ENCODE results near the gene ADGRG7. TPM values are rescaled to one million over a fixed set of nuclear protein-coding genes. Genes with fewer than 3 reads are reported as not detected.
"Not testable (repeated sequence)": the region's sequence is repeated elsewhere in the genome, so short reads cannot be mapped to it uniquely, and the experiment has no call there.

Gene ADGRG7
- total RNA-seq, 1 donor from 2014 or later: not detected

- H3K4me3 Mint-ChIP-seq: no peak overlapping the region
- H3K4me1 Mint-ChIP-seq (ENCODE audit: low read depth): no peaks in the 10 kb centered on the region
- H3K9me3 Mint-ChIP-seq: no peaks in the 10 kb centered on the region
- DNase-seq (ENCODE audit: low spot score): no peak
- H3K27ac Mint-ChIP-seq: no peak overlapping the region
- intact Hi-C loops (cut with micrococcal nuclease): no loop called here
- H3K36me3 Mint-ChIP-seq (ENCODE audit: low read depth): no peaks in the 10 kb centered on the region
- peaks cover 8% of the 10 kb centered on the region for H3K27me3 Mint-ChIP-seq (ENCODE audit: insufficient read depth)
Measured at GRCh38 chr3:100581650-100582049, 27.8 kb upstream of the ADGRG7 start.

GRCh38 chr3:100582157-100582556 lies 27.2 kb upstream of the ADGRG7 start:
- H3K4me3 Mint-ChIP-seq; H3K4me1 Mint-ChIP-seq (ENCODE audit: low read depth); intact Hi-C loops (cut with micrococcal nuclease); DNase-seq (ENCODE audit: low spot score); H3K36me3 Mint-ChIP-seq (ENCODE audit: low read depth); H3K27me3 Mint-ChIP-seq (ENCODE audit: insufficient read depth); H3K9me3 Mint-ChIP-seq; H3K27ac Mint-ChIP-seq: not testable (repeated sequence)

DNA sequence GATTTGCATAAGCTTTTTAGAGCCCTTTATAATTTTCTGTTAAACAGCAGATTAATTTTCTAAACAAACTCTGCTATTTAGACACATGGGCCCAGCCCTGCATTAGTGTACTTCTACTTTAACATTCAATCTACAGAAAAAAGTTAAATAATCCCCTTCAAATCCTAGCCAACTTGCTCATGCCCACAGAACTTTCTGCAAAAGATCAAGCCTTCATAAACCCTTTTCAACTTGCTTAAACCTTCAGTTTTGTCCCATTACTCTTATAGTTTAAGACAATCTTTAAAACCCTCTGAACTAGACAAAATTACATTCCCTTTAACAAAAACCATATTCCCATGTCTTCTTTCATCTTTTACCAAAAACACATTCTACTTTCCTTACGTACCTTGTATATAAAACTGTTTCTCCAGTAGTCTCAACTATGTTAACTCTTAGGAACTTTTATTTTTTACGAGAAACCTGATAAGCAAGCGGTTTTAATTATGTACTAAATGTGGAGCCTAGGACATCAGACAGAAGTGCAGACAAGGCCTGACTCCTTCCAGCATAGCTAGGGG lies 25.2 kb upstream of the ADGRG7 start:
- H3K9me3 Mint-ChIP-seq: no peaks in the 10 kb centered on the region
- no peak overlapping the region for H3K27ac Mint-ChIP-seq
- no peak overlapping the region for H3K4me3 Mint-ChIP-seq
- DNase-seq (ENCODE audit: low spot score): no peak
- H3K4me1 Mint-ChIP-seq (ENCODE audit: low read depth): no peaks in the 10 kb centered on the region
- intact Hi-C loops (cut with micrococcal nuclease): no loop called here
- peaks cover 8% of the 10 kb centered on the region for H3K27me3 Mint-ChIP-seq (ENCODE audit: insufficient read depth)
- H3K36me3 Mint-ChIP-seq (ENCODE audit: low read depth): no peaks in the 10 kb centered on the region

DNA sequence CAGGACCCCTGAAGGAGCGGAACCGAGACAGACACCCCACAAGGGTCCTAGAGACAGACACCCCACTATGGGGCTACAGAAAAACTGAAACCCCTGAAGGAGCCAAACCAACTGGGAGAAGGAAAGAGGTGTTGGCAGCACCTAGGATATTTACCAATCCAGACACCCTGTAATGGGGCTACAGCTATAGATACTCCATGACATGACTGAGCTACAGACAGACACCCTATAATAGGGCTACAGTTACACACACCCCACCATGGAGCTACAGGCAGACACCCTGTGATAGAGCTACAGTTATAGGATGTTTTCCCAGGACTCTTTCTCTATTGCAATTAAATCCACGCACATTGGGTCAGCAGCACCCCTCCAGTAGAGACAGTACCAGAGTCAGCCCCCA lies 22.6 kb upstream of the ADGRG7 start:
- no peak for DNase-seq (ENCODE audit: low spot score)
- Mint-ChIP-seq H3K9me3 (no peaks in the 10 kb centered on the region), H3K4me1 (ENCODE audit: low read depth) (peaks cover 6% of the 10 kb centered on the region), H3K4me3 (no peak overlapping the region), H3K27ac (no peak overlapping the region), H3K36me3 (ENCODE audit: low read depth) (no peaks in the 10 kb centered on the region), H3K27me3 (ENCODE audit: insufficient read depth) (peaks cover 9% of the 10 kb centered on the region)
- intact Hi-C loops (cut with micrococcal nuclease): no loop called here

- H3K27ac Mint-ChIP-seq: no peak overlapping the region
- H3K36me3 Mint-ChIP-seq (ENCODE audit: low read depth): no peaks in the 10 kb centered on the region
- peaks cover 6% of the 10 kb centered on the region for H3K4me1 Mint-ChIP-seq (ENCODE audit: low read depth)
- H3K4me3 Mint-ChIP-seq: no peak overlapping the region
- intact Hi-C loops (cut with micrococcal nuclease): no loop called here
- DNase-seq (ENCODE audit: low spot score): no peak
- H3K9me3 Mint-ChIP-seq: no peaks in the 10 kb centered on the region
- peaks cover 4% of the 10 kb centered on the region for H3K27me3 Mint-ChIP-seq (ENCODE audit: insufficient read depth)
Measured at GRCh38 chr3:100588251-100588650, 21.1 kb upstream of the ADGRG7 start.

- peak; percentile 53 for DNase-seq (ENCODE audit: low spot score)
- H3K4me1 Mint-ChIP-seq (ENCODE audit: low read depth): peaks cover 9% of the 10 kb centered on the region
- intact Hi-C loops (cut with micrococcal nuclease): loop anchor here (1.0 to 5.0 kb wide), 9 partner anchors 13 to 792 kb away; partner anchors contain the start of genes LNP1, TBC1D23 and TOMM70
- no peak overlapping the region for H3K27ac Mint-ChIP-seq
- H3K9me3 Mint-ChIP-seq: no peaks in the 10 kb centered on the region
- no peaks in the 10 kb centered on the region for H3K36me3 Mint-ChIP-seq (ENCODE audit: low read depth)
- H3K27me3 Mint-ChIP-seq (ENCODE audit: insufficient read depth): peaks cover 4% of the 10 kb centered on the region
- H3K4me3 Mint-ChIP-seq: no peak overlapping the region
Measured at GRCh38 chr3:100590114-100590839, 19.1 kb upstream of the ADGRG7 start.

DNA sequence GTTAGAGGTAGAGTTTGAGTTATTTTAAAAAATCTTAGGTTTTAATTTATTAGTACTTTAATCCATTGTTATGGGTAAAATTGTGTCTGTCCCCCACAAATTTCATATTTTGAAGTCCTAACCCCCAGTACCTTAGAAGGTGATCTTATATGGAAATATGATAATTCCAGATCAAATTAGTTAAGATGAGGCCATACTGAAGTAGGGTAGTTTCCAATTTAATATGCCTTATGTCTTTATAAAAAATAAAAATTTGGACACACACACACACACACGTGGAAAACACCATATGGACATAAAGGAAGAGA lies 18.6 kb upstream of the ADGRG7 start:
- no peak for DNase-seq (ENCODE audit: low spot score)
- Mint-ChIP-seq H3K27ac (no peak overlapping the region), H3K4me3 (no peak overlapping the region), H3K4me1 (ENCODE audit: low read depth) (peaks cover 14% of the 10 kb centered on the region), H3K9me3 (no peaks in the 10 kb centered on the region), H3K27me3 (ENCODE audit: insufficient read depth) (peaks cover 9% of the 10 kb centered on the region), H3K36me3 (ENCODE audit: low read depth) (no peaks in the 10 kb centered on the region)
- intact Hi-C loops (cut with micrococcal nuclease): loop anchor here (1.0 to 5.0 kb wide), 9 partner anchors 13 to 792 kb away; partner anchors contain the start of genes LNP1, TBC1D23 and TOMM70

DNA sequence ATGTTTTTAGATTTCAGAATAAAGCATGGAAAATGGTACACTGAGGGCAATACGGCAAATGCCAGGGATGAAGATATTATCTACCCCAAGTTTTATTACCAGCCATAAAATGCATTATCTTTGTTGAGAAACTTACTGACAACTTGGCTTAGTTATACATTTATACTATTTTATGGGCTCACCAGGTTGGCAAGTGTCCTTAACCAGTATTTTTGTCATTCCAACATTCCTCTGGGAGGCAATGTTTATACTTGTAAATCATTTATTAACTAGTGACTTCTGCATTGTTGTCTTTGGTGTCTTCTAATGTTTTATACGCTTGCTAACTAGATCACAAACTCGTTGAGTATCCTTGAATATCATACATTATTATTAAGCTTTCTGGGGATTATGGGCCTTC lies 18.0 kb upstream of the ADGRG7 start:
- Mint-ChIP-seq H3K36me3 (ENCODE audit: low read depth) (no peaks in the 10 kb centered on the region), H3K27me3 (ENCODE audit: insufficient read depth) (peaks cover 9% of the 10 kb centered on the region), H3K4me1 (ENCODE audit: low read depth) (peaks cover 16% of the 10 kb centered on the region), H3K27ac (no peak overlapping the region), H3K9me3 (no peaks in the 10 kb centered on the region), H3K4me3 (no peak overlapping the region)
- intact Hi-C loops (cut with micrococcal nuclease): loop anchor here (2.0 to 5.0 kb wide), 4 partner anchors 41 to 791 kb away; partner anchors contain the start of gene TBC1D23
- DNase-seq (ENCODE audit: low spot score): no peak

GRCh38 chr3:100600181-100601042 lies 9.0 kb upstream of the ADGRG7 start:
- Mint-ChIP-seq H3K27ac (no peak overlapping the region), H3K36me3 (ENCODE audit: low read depth) (no peaks in the 10 kb centered on the region), H3K4me3 (no peak overlapping the region), H3K4me1 (ENCODE audit: low read depth) (peaks cover 30% of the 10 kb centered on the region), H3K27me3 (ENCODE audit: insufficient read depth) (peaks cover 13% of the 10 kb centered on the region), H3K9me3 (no peaks in the 10 kb centered on the region)
- intact Hi-C loops (cut with micrococcal nuclease): loop anchor here (5.0 kb wide), 1 partner anchor 47 kb away; no protein-coding TSS in a partner anchor
- no peak for DNase-seq (ENCODE audit: low spot score)

GRCh38 chr3:100602506-100603444 lies 6.6 kb upstream of the ADGRG7 start:
- Mint-ChIP-seq H3K27me3 (ENCODE audit: insufficient read depth) (peaks cover 7% of the 10 kb centered on the region), H3K4me1 (ENCODE audit: low read depth) (peaks cover 28% of the 10 kb centered on the region), H3K36me3 (ENCODE audit: low read depth) (no peaks in the 10 kb centered on the region), H3K9me3 (no peaks in the 10 kb centered on the region), H3K4me3 (peak overlapping the region; percentile 64), H3K27ac (peak overlapping the region; percentile 64)
- no peak for DNase-seq (ENCODE audit: low spot score)
- intact Hi-C loops (cut with micrococcal nuclease): loop anchor here (1.0 to 5.0 kb wide), 3 partner anchors 12 to 108 kb away; no protein-coding TSS in a partner anchor

- peak overlapping the region; percentile 64 for H3K4me3 Mint-ChIP-seq
- H3K9me3 Mint-ChIP-seq: no peaks in the 10 kb centered on the region
- H3K27me3 Mint-ChIP-seq (ENCODE audit: insufficient read depth): peaks cover 7% of the 10 kb centered on the region
- H3K36me3 Mint-ChIP-seq (ENCODE audit: low read depth): no peaks in the 10 kb centered on the region
- peaks cover 28% of the 10 kb centered on the region for H3K4me1 Mint-ChIP-seq (ENCODE audit: low read depth)
- intact Hi-C loops (cut with micrococcal nuclease): loop anchor here (1.0 to 5.0 kb wide), 3 partner anchors 13 to 107 kb away; no protein-coding TSS in a partner anchor
- no peak for DNase-seq (ENCODE audit: low spot score)
- peak overlapping the region; percentile 64 for H3K27ac Mint-ChIP-seq
Measured at GRCh38 chr3:100603469-100603868, 5.9 kb upstream of the ADGRG7 start.

DNA sequence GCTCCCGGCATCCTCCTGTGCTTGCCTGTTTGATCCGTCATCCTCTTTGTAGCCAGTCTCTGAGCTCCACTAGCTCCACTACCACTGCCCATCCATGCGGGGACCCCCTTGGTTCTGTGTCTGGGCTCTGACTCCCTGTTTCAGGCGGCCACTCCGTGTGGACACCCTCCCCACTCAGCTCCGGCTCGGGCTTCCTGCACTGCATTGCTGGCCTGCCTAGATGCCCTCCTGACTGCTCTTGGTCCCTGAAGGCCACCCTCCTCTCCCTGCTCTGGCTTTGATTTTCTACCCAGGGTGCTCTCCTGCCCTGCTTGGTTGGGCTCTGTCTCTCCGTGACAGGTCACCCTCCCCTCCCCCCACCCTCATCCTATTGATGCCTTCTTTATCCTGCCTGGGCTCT lies 4.0 kb upstream of the ADGRG7 start:
- Mint-ChIP-seq H3K36me3 (ENCODE audit: low read depth) (no peaks in the 10 kb centered on the region), H3K4me1 (ENCODE audit: low read depth) (peaks cover 39% of the 10 kb centered on the region), H3K9me3 (no peaks in the 10 kb centered on the region), H3K27ac (no peak overlapping the region), H3K27me3 (ENCODE audit: insufficient read depth) (peaks cover 5% of the 10 kb centered on the region), H3K4me3 (no peak overlapping the region)
- DNase-seq (ENCODE audit: low spot score): no peak
- intact Hi-C loops (cut with micrococcal nuclease): no loop called here

Data from activated T-helper 1 cell treated with anti-CD3 and anti-CD28 coated beads, Interleukin-12 subunit alpha, Interleukin-12 subunit beta, Interleukin-2, Interleukin-4 antibody, amounts not matched to agents 30 ng/mL and 10 ng/mL and 1 ng/mL, durations not matched to agents 14 hours and 24 hours and 36 hours (primary cell).